Naive thymus-derived CD4-positive, alpha-beta T cell (primary cell): ENCODE measurements around the gene DNAAF2. TPM values are rescaled to one million over a fixed set of nuclear protein-coding genes. Genes with fewer than 3 reads are reported as not detected.

ENCODE experiments used
- ATAC-seq: fragments of 150-1000 bp; cut with Tn5 transposase; 2 replicates; pipeline ENCODE4 v1.10.0; 2021; ENCODE audit warnings: mild to moderate bottlenecking, moderate library complexity
- CTCF ChIA-PET: fragments of 350-600 bp; sonication (Branson Sonifier 250); formaldehyde crosslinking; loops from one replicate; lab custom pipeline; 2021; ENCODE audit warnings: antibody characterized with exemption; lab: Charles Lee
- POLR2A ChIA-PET: fragments of 350-600 bp; sonication (Branson Sonifier 250); formaldehyde crosslinking; loops from one replicate; lab custom pipeline; 2021; ENCODE audit warnings: antibody characterized with exemption, inconsistent platforms; lab: Charles Lee
- DNase-seq, 9 donors: peaks; one replicate each; pipeline versions ENCODE4 v3.0.0 to v3.0.0-alpha.2; 2020 to 2022; ENCODE audit warnings: mixed read lengths in 1 of 9
- H3K27ac ChIP-seq: one replicate; pipeline ENCODE4 v1.7.0; 2013; ENCODE audit warnings: mild to moderate bottlenecking, low read depth, low read length, moderate library complexity
- H3K27me3 ChIP-seq, 2 donors: one replicate each; pipeline ENCODE4 v1.7.0; 2013; ENCODE audit warnings: low read length in 2 of 2, mild to moderate bottlenecking in 2 of 2, moderate library complexity in 2 of 2; ENCODE audit not compliant: control insufficient read depth in 2 of 2, insufficient read depth in 2 of 2
- H3K36me3 ChIP-seq, 3 experiments: 1 replicate in 2 of 3; 2 replicates in 1 of 3; pipeline ENCODE4 v1.7.0; 2013; ENCODE audit warnings: low read length in 3 of 3, mild to moderate bottlenecking in 3 of 3, moderate library complexity in 1 of 3; ENCODE audit not compliant: insufficient read depth in 3 of 3, control insufficient read depth in 2 of 3
- H3K4me1 ChIP-seq, 2 donors: one replicate each; pipeline ENCODE4 v1.7.0; 2013; ENCODE audit warnings: low read length in 2 of 2, mild to moderate bottlenecking in 2 of 2, moderate library complexity in 1 of 2; ENCODE audit not compliant: control insufficient read depth in 2 of 2, insufficient read depth in 2 of 2
- H3K4me3 ChIP-seq: 2 replicates; pipeline ENCODE4 v1.7.0; 2013; ENCODE audit warnings: mild to moderate bottlenecking, low read length
- H3K9me3 ChIP-seq, 3 experiments: 1 replicate in 2 of 3; 2 replicates in 1 of 3; pipeline ENCODE4 v1.7.0; 2013; ENCODE audit warnings: low read length in 3 of 3; ENCODE audit not compliant: control insufficient read depth in 2 of 3
- H3K27ac Mint-ChIP-seq, 9 donors: one replicate each; pipeline ENCODE4 v1.8.0; 2020 to 2022; ENCODE audit warnings: mixed read lengths in 9 of 9, mild to moderate bottlenecking in 8 of 9, moderate library complexity in 5 of 9, inconsistent platforms in 2 of 9
- H3K27me3 Mint-ChIP-seq, 5 donors: one replicate each; pipeline ENCODE4 v1.8.0; 2021 to 2022; ENCODE audit warnings: mixed read lengths in 5 of 5, mild to moderate bottlenecking in 1 of 5
- H3K36me3 Mint-ChIP-seq, 5 donors: one replicate each; pipeline ENCODE4 v1.8.0; 2020 to 2022; ENCODE audit warnings: mixed read lengths in 5 of 5, mild to moderate bottlenecking in 3 of 5, inconsistent platforms in 1 of 5
- H3K4me1 Mint-ChIP-seq, 7 donors: one replicate each; pipeline ENCODE4 v1.8.0; 2020 to 2022; ENCODE audit warnings: mixed read lengths in 7 of 7, mild to moderate bottlenecking in 3 of 7, inconsistent platforms in 1 of 7
- H3K4me3 Mint-ChIP-seq, 10 donors: one replicate each; pipeline ENCODE4 v1.8.0; 2020 to 2022; ENCODE audit warnings: mild to moderate bottlenecking in 10 of 10, mixed read lengths in 10 of 10, moderate library complexity in 6 of 10, inconsistent platforms in 2 of 10
- H3K9me3 Mint-ChIP-seq, 11 donors: one replicate each; pipeline ENCODE4 v1.8.0; 2020 to 2022; ENCODE audit warnings: mixed read lengths in 11 of 11, mild to moderate bottlenecking in 4 of 11, inconsistent platforms in 1 of 11, moderate library complexity in 1 of 11
- intact Hi-C, 2 donors: fragments of 100-400 bp; cut with micrococcal nuclease; formaldehyde crosslinking; loops; one replicate each; pipeline ENCODE4 v1.15.1; 2023
- polyA plus RNA-seq, 2 donors: library from polyadenylated mRNA; unstranded; fragments of 300-500 nt; fragmentation: Illumina TruSeq; gene quantifications; one replicate each; pipeline ENCODE4 v1.2.3, GENCODE V29; 2021
- total RNA-seq, 6 experiments: library from RNA in 5 of 6; stranded (reverse) in 5 of 6; gene quantifications; 1 replicate in 5 of 6; 2 replicates in 1 of 6; pipeline ENCODE4 v1.2.3 and lab custom pipeline; 2021 to 2026

DNAAF2 gene
- total and polyA plus RNA-seq, 7 experiments from 2014 or later = 7.1 to 15.8 (median 10.1) TPM

DNA sequence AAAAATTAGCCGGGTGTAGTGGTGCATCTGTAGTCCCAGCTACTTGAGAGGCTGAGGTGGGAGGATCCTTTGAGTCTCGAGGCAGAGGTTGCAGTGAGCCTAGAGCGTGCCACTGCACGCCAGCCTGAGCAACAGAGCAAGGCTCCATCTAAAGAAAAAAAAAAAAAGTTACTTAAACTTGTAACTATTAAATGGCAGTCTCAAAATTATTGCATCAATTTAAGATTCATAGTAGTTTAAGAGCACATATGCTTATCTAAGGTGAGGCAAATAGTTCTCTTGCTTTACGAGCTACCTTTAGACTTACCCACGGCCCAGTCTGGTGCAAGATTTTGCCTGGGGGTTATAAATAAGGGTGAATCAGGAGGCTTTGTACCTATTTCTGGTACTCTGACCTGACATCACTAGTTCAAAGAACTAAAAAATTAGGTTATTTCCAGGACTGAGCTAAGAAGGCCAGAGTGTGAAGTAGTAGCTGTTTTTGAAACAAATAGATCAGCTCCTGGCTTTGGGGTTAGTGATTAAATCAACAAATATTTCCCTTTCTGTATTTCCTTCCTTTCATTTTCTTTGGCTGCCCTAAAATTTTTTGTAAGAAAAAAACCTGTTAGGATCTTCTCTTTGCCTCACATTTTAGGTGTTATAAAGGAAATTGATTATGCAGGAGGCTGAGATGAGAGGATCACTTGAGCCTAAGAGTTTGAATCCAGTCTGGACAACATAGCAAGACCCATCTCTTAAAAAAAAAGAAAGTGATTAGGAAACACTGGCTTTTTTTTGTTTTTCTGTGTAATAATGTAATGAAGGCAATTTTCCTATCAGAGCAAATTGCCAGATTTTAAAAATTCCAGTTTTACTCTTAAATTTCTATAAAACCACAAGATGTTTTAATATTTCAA, 10.9 kb downstream of the DNAAF2 start:
- intact Hi-C loops = loop anchor here (5.0 kb wide), 6 partner anchors 378 to 1213 kb away; partner anchors contain the start of genes SOS2 (in 2 of the 2), DMAC2L (in 1 of the 2), L2HGDH (in 1 of the 2) and MAP4K5 (in 1 of the 2)
- no peak for ATAC-seq

DNA sequence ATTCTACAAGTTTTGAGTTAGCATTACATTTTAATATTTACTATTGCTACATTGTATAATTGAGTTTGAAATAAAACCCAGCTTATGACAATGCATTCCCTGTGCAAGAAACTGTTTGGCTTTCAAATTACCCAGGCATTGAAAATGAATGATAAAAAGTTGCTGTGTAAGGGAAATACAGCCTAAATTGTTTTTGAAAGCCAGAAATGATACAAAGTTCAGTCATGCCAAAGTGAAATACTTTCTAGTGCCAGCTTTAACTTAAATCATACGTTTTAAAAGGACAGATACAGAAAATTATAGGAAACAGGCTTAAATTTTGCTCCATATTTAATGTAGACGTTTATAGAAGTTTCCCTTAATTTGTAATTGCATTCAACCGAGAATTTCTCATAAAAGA, 11.7 kb downstream of the DNAAF2 start:
- Histone ChIP-seq H3K4me3 (peak overlapping the region; percentile 30), H3K27ac (peak overlapping the region; percentile 97), H3K9me3 (no peaks in the 10 kb centered on the region), H3K4me1 (peaks cover 30 to 37% of the 10 kb centered on the region in 2 donors), H3K27me3 (no peaks in the 10 kb centered on the region), H3K36me3 (peaks cover 2 to 12% (median 6%) of the 10 kb centered on the region in 3 experiments)
- Mint-ChIP-seq H3K4me3 (peak overlapping the region; percentile 37 to 99 (median 60)), H3K4me1 (peaks cover 31 to 75% (median 50%) of the 10 kb centered on the region in 7 donors), H3K36me3 (peaks cover 1 to 35% (median 12%) of the 10 kb centered on the region in 5 donors), H3K27ac (peak overlapping the region in 6 of 9 donors; percentile 45 to 86 (median 64)), H3K27me3 (no peaks in the 10 kb centered on the region), H3K9me3 (no peaks in the 10 kb centered on the region)
- ChIA-PET POLR2A (interaction anchor here (0.6 to 7.1 kb wide), 5 partner anchors 12 to 224 kb away, joined by 3 to 226 read pairs (median 79); partner anchors contain the start of genes DNAAF2, KLHDC2 and RPS29), CTCF (interaction anchor here (1.5 to 4.6 kb wide), 2 partner anchors 9 to 12 kb away, joined by 10 to 37 read pairs; partner anchors contain the start of gene DNAAF2)
- no peak for DNase-seq
- intact Hi-C loops = loop anchor here (5.0 kb wide), 6 partner anchors 379 to 1214 kb away; partner anchors contain the start of genes SOS2 (in 2 of the 2), DMAC2L (in 1 of the 2), L2HGDH (in 1 of the 2) and MAP4K5 (in 1 of the 2)
- ATAC-seq = no peak

More for the DNA sequence above, 10.9 kb downstream of the DNAAF2 start:
- Histone ChIP-seq H3K4me1 (peaks cover 22 to 35% of the 10 kb centered on the region in 2 donors), H3K36me3 (peaks cover 0 to 9% (median 0%) of the 10 kb centered on the region in 3 experiments), H3K9me3 (no peaks in the 10 kb centered on the region), H3K27ac (peak overlapping the region; percentile 97), H3K4me3 (no peak overlapping the region), H3K27me3 (no peaks in the 10 kb centered on the region)
- Mint-ChIP-seq H3K27me3 (no peaks in the 10 kb centered on the region), H3K36me3 (peaks cover 0 to 30% (median 5%) of the 10 kb centered on the region in 5 donors), H3K27ac (peak overlapping the region; percentile 40 to 86 (median 66)), H3K9me3 (no peaks in the 10 kb centered on the region), H3K4me3 (peak overlapping the region; percentile 33 to 99 (median 58)), H3K4me1 (peaks cover 29 to 72% (median 49%) of the 10 kb centered on the region in 7 donors)
- POLR2A ChIA-PET = interaction anchor here (0.7 to 7.1 kb wide), 6 partner anchors 11 to 421 kb away, joined by 3 to 226 read pairs (median 4); partner anchors contain the start of genes DNAAF2 and RPS29
- DNase-seq = peak in 1 of 9 donors; percentile 43
- CTCF ChIA-PET = interaction anchor here (0.7 to 4.6 kb wide), 5 partner anchors 8 to 237 kb away, joined by 3 to 37 read pairs (median 3); partner anchors contain the start of genes DNAAF2 and NEMF

DNA sequence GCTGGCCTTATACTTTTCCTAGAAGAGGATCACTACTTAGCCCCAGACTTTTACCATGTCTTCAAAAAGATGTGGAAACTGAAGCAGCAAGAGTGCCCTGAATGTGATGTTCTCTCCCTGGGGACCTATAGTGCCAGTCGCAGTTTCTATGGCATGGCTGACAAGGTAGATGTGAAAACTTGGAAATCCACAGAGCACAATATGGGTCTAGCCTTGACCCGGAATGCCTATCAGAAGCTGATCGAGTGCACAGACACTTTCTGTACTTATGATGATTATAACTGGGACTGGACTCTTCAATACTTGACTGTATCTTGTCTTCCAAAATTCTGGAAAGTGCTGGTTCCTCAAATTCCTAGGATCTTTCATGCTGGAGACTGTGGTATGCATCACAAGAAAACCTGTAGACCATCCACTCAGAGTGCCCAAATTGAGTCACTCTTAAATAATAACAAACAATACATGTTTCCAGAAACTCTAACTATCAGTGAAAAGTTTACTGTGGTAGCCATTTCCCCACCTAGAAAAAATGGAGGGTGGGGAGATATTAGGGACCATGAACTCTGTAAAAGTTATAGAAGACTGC, 12.9 kb downstream of the DNAAF2 start:
- no peaks in the 10 kb centered on the region for H3K27me3 Mint-ChIP-seq
- H3K36me3 ChIP-seq = peaks cover 7 to 15% (median 12%) of the 10 kb centered on the region in 3 experiments
- no peaks in the 10 kb centered on the region for H3K27me3 ChIP-seq
- peak overlapping the region; percentile 98 for H3K4me3 ChIP-seq
- intact Hi-C loops = loop anchor here (5.0 kb wide), 6 partner anchors 380 to 1215 kb away; partner anchors contain the start of genes SOS2 (in 2 of the 2), DMAC2L (in 1 of the 2), L2HGDH (in 1 of the 2) and MAP4K5 (in 1 of the 2)
- H3K27ac Mint-ChIP-seq = peak overlapping the region; percentile 76 to 100 (median 94)
- no peaks in the 10 kb centered on the region for H3K9me3 ChIP-seq
- POLR2A ChIA-PET = interaction anchor here (0.7 to 7.1 kb wide), 9 partner anchors 13 to 246 kb away, joined by 3 to 226 read pairs (median 17); partner anchors contain the start of genes DNAAF2, KLHDC2, LRR1 and NEMF
- H3K9me3 Mint-ChIP-seq = no peaks in the 10 kb centered on the region
- peak overlapping the region; percentile 97 for H3K27ac ChIP-seq
- peaks cover 36 to 82% (median 56%) of the 10 kb centered on the region in 7 donors for H3K4me1 Mint-ChIP-seq
- CTCF ChIA-PET = interaction anchor here (2.8 to 4.6 kb wide), 2 partner anchors 14 to 35 kb away, joined by 24 to 37 read pairs; partner anchors contain the start of genes DNAAF2 and RPS29
- ATAC-seq = no peak
- H3K4me3 Mint-ChIP-seq = peak overlapping the region; percentile 94 to 99 (median 98)
- DNase-seq = no peak
- peaks cover 40 to 42% of the 10 kb centered on the region in 2 donors for H3K4me1 ChIP-seq
- peaks cover 5 to 41% (median 16%) of the 10 kb centered on the region in 5 donors for H3K36me3 Mint-ChIP-seq

DNA sequence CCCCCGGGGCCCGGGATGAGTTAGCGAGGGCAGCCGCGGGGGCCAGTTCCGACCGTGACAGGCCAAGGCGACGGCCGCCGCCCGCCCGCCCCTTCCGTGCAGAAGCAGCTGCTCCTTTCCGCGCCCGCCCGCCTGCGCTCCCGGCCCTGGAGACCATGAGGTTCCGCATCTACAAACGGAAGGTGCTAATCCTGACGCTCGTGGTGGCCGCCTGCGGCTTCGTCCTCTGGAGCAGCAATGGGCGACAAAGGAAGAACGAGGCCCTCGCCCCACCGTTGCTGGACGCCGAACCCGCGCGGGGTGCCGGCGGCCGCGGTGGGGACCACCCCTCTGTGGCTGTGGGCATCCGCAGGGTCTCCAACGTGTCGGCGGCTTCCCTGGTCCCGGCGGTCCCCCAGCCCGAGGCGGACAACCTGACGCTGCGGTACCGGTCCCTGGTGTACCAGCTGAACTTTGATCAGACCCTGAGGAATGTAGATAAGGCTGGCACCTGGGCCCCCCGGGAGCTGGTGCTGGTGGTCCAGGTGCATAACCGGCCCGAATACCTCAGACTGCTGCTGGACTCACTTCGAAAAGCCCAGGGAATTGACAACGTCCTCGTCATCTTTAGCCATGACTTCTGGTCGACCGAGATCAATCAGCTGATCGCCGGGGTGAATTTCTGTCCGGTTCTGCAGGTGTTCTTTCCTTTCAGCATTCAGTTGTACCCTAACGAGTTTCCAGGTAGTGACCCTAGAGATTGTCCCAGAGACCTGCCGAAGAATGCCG, 13.7 kb downstream of the DNAAF2 start:
- Histone ChIP-seq H3K27ac (peak overlapping the region; percentile 97), H3K27me3 (no peaks in the 10 kb centered on the region), H3K36me3 (peaks cover 7 to 15% (median 12%) of the 10 kb centered on the region in 3 experiments), H3K4me3 (peak overlapping the region; percentile 98), H3K9me3 (no peaks in the 10 kb centered on the region), H3K4me1 (peaks cover 40 to 42% of the 10 kb centered on the region in 2 donors)
- peak in 3 of 9 donors; percentile 20 to 68 (median 55) for DNase-seq
- no peaks in the 10 kb centered on the region for H3K9me3 Mint-ChIP-seq
- no peaks in the 10 kb centered on the region for H3K27me3 Mint-ChIP-seq
- H3K4me1 Mint-ChIP-seq = peaks cover 36 to 78% (median 54%) of the 10 kb centered on the region in 7 donors
- H3K4me3 Mint-ChIP-seq = peak overlapping the region; percentile 94 to 99 (median 98)
- ChIA-PET POLR2A (interaction anchor here (0.6 to 7.1 kb wide), 22 partner anchors 7 to 247 kb away, joined by 3 to 226 read pairs (median 7); partner anchors contain the start of genes DNAAF2, KLHDC1, KLHDC2 and LRR1), CTCF (interaction anchor here (1.3 to 4.6 kb wide), 7 partner anchors 9 to 241 kb away, joined by 3 to 37 read pairs (median 9); partner anchors contain the start of genes DNAAF2, KLHDC2 and RPS29)
- intact Hi-C loops = loop anchor here (2.0 to 5.0 kb wide), 8 partner anchors 72 to 1216 kb away; partner anchors contain the start of genes SOS2 (in 2 of the 2), DMAC2L (in 1 of the 2), KLHDC1 (in 1 of the 2) and L2HGDH (in 1 of the 2)
- peak; percentile 31 for ATAC-seq
- peak overlapping the region; percentile 94 to 100 (median 99) for H3K27ac Mint-ChIP-seq
- H3K36me3 Mint-ChIP-seq = peaks cover 5 to 38% (median 14%) of the 10 kb centered on the region in 5 donors
